Skin epidermis (tissue), 12 donors: ENCODE results near the gene NBEAL2.

Source experiments
- H3K27ac ChIP-seq, 21 experiments: fragments of 200-600 bp; sonication (generic) in 11 of 21; one replicate each; pipeline ENCODE4 v1.5.0; 2020; ENCODE audit warnings: mild to moderate bottlenecking in 3 of 21, inconsistent platforms in 2 of 21, moderate library complexity in 2 of 21
- H3K4me3 ChIP-seq, 7 experiments: fragments of 200-600 bp; sonication (generic) in 2 of 7; one replicate each; pipeline ENCODE4 v1.5.0; 2020; ENCODE audit warnings: inconsistent platforms in 2 of 7, mild to moderate bottlenecking in 2 of 7, moderate library complexity in 1 of 7

NBEAL2 gene

GRCh38 chr3:46995901-46996562 is 16.6 kb downstream of the NBEAL2 start:
- no peak overlapping the region for H3K4me3 ChIP-seq
- H3K27ac ChIP-seq, result no peak overlapping the region

GRCh38 chr3:46996689-46997452 is 17.4 kb downstream of the NBEAL2 start:
- peak overlapping the region in 2 of 21 experiments; percentile 8 to 13 for H3K27ac ChIP-seq
- no peak overlapping the region for H3K4me3 ChIP-seq

GRCh38 chr3:46997453-46998091 is 18.1 kb downstream of the NBEAL2 start:
- H3K27ac ChIP-seq, result peak overlapping the region in 1 of 21 experiments; percentile 24
- no peak overlapping the region for H3K4me3 ChIP-seq

DNA sequence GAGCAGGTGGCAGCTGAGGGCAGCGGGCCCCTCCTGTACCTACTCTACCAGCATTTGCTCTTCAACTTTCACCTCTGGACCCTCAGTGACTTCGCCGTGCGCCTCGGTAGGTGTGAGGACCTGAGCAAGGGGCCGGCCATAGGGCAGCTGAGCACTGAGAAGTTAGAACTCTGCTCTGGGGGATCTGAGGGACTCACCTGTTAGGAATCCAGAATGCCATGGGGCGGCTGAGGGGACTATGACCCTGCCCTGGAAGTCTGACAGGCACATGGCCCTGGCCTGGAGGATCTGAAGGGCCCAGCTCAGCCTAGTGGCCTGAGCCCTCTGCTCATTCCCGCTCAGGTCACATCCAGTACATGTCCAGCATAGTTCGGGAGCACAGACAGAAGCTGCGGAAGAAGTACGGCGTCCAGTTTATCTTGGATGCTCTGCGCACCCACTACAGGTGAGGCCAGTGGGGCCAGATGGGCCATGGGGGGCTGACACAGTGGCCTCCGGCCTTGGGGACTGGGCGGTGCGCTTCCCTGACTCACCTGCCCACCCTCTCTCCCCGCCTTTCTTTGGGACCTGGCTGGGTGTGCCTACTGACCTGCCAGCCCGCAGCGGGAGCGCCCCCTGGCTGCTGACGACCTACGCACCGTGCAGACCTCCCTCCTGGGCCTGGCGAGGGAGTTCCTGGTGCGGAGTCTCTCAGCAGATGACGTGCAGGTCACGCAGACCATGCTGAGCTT is 18.8 kb downstream of the NBEAL2 start:
- Histone ChIP-seq H3K27ac (peak overlapping the region in 1 of 21 experiments; percentile 24), H3K4me3 (no peak overlapping the region)

DNA sequence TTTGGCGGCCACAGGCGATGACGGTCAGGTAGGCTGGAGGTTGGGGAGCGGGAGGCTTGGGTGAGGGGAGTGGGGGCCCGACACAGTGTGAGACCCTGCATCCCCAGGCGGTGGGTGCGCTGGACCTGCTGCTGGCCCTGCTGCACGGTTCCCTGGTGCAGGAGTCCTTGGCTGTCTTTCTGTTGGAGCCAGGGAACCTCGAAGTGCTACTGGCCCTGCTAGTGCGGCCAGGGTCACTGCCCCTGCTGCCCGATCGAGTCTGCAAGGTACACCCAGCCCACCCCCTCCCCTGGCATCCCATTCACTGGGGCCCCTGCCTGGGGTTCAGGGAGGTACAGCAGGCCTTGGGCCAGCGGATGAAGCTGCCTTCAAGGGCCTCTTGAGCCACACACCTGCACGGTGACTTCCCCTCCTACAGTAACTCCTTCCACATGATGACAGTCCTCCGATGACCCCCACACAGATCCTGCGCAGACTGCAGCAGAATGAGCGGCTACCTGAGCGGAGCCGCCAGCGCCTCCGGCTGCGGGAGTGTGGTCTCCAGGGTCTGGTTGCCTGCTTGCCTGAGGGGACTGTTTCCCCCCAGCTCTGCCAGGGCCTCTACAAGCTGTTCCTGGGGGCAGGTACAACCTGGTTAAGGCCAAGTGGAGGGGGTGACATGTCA is 19.5 kb downstream of the NBEAL2 start:
- H3K27ac ChIP-seq, result no peak overlapping the region
- no peak overlapping the region for H3K4me3 ChIP-seq

GRCh38 chr3:46999516-47000197 is 20.2 kb downstream of the NBEAL2 start:
- Histone ChIP-seq H3K27ac (no peak overlapping the region), H3K4me3 (no peak overlapping the region)

DNA sequence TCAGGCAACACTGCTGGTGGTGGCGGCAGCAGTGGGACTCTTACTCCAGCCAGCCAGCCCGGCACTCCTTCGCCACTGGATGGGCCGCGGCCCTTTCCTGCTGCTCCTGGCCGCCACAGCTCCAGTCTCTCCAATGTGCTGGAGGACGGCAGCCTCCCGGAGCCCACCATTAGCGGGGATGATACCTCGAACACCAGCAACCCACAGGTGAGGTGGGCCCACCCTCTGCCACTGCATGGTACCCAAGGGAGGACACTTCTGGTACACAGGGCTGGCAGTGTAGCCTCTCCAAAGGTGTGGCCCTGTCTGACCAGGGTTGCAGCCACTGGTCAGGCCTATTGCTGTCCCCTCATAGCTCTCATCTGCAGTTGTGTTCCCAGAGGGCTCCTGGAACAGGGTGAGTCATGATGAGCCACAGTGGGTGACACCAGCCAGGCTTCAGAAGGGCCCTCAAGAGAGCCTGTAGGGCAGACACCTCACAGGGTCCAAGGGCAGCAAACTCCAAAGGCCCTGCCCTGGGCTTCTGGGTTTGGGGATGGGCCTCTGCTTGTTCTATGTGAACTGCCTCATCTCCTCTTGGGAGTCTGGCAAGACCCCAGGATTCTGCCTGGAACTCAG is 20.8 kb downstream of the NBEAL2 start:
- Histone ChIP-seq H3K27ac (no peak overlapping the region), H3K4me3 (no peak overlapping the region)

GRCh38 chr3:47000922-47001730 is 21.7 kb downstream of the NBEAL2 start:
- Histone ChIP-seq H3K27ac (no peak overlapping the region), H3K4me3 (no peak overlapping the region)

DNA sequence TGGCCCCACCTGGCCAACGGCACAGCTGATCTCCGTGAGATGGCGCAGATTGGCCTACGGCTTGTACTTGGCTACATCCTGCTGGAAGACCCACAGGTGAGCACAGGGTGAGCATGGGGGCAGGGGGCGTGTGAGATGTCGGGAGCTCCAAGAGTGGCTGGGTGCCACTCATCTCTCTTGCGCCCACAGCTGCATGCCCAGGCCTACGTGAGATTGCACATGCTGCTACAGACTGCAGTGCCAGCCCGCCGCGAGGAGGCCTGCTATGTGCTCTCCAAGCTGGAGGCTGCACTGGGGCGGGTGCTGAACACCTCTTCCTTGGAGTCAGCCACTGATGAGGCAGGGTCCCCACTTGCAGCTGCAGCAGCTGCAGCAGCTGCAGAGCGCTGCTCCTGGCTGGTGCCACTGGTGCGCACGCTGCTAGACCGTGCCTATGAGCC is 22.3 kb downstream of the NBEAL2 start:
- H3K27ac ChIP-seq, result no peak overlapping the region
- H3K4me3 ChIP-seq, result no peak overlapping the region

GRCh38 chr3:47002171-47003055 is 22.9 kb downstream of the NBEAL2 start:
- Histone ChIP-seq H3K27ac (no peak overlapping the region), H3K4me3 (no peak overlapping the region)

DNA sequence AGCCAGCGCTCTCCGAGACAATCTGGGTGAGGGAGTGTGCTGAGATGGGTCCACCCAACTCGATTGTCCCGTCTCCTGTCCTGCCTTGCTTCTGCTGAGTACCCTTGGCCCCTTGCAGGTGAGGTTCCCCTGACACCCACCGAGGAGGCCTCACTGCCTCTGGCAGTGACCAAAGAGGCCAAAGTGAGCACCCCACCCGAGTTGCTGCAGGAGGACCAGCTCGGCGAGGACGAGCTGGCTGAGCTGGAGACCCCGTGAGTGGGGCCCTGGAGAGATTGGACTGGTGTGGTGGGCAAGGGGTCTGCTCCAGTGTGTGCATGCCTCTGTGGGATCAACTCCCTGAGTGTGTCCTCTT is 23.6 kb downstream of the NBEAL2 start:
- no peak overlapping the region for H3K4me3 ChIP-seq
- no peak overlapping the region for H3K27ac ChIP-seq

- Histone ChIP-seq H3K27ac (no peak overlapping the region), H3K4me3 (no peak overlapping the region)
Measured at GRCh38 chr3:47003461-47004368, 24.2 kb downstream of the NBEAL2 start.

GRCh38 chr3:47004369-47005211 is 25.1 kb downstream of the NBEAL2 start:
- no peak overlapping the region for H3K4me3 ChIP-seq
- no peak overlapping the region for H3K27ac ChIP-seq

DNA sequence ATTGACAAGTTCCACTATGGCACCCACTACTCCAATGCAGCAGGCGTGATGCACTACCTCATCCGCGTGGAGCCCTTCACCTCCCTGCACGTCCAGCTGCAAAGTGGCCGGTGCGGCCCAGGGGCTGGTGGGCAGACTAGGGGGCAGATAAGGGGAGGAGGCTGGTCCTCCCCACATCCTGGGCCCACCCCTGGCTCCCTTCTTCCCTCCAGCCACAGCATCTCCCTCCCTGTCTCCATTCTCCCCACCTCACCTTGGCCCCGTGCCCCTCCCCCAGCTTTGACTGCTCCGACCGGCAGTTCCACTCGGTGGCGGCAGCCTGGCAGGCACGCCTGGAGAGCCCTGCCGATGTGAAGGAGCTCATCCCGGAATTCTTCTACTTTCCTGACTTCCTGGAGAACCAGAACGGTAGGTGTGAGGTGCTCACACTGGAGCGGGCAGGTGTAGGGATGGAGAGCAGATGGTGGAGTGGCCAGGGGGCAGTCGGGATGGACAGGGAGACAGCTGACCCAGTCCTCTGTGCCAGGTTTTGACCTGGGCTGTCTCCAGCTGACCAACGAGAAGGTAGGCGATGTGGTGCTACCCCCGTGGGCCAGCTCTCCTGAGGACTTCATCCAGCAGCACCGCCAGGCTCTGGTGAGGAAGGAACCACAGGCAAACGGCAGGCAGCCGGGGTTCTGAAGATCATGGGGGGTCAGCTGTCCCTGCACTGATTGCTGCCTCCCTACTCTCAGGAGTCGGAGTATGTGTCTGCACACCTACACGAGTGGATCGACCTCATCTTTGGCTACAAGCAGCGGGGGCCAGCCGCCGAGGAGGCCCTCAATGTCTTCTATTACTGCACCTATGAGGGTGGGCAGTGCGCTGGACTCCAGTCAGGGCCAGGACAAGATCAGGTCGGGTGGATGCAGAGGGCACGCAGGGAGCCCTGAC is 26.0 kb downstream of the NBEAL2 start:
- H3K27ac ChIP-seq, result no peak overlapping the region
- H3K4me3 ChIP-seq, result no peak overlapping the region
